GM18951 (cell line): ENCODE data around the gene INHBB.
"Not testable (repeated sequence)": the region's sequence is repeated elsewhere in the genome, so short reads cannot be mapped to it uniquely, and the experiment has no call there.

Experiments
- POLR2A ChIP-seq: IDR thresholded peaks from 4 replicates; pipeline ENCODE4 v1.6.1; 2011; ENCODE audit warnings: mild to moderate bottlenecking; ENCODE audit not compliant: insufficient read length, insufficient read depth; ENCODE audit errors: extremely low read depth
- in situ Hi-C: fragments of 300-500 bp; cut with MboI; formaldehyde crosslinking; loops from one replicate; pipeline ENCODE4 v1.12.0; 2022; ENCODE audit warnings: low sequenced_read_pairs, mixed read lengths, inconsistent platforms; ENCODE audit not compliant: unreplicated experiment

INHBB gene

GRCh38 chr2:120346026-120346666 lies at the start of gene INHBB:
TSS of gene INHBB (plus strand) at chr2:120346136. CDS start at chr2:120346189, 53 bp downstream.
- no peak for TF ChIP-seq POLR2A
- in situ Hi-C loops = no loop called here

GRCh38 chr2:120298173-120298835 lies 47.6 kb upstream of the INHBB start:
- in situ Hi-C loops = no loop called here

GRCh38 chr2:120299004-120299403 lies 46.9 kb upstream of the INHBB start:
- in situ Hi-C loops = no loop called here
- TF ChIP-seq POLR2A = no peak

More at GRCh38 chr2:120298173-120298835, 47.6 kb upstream of the INHBB start:
- TF ChIP-seq POLR2A = no peak

- in situ Hi-C loops = no loop called here
- no peak for TF ChIP-seq POLR2A
These were observed 46.4 kb upstream of the INHBB start for GRCh38 chr2:120299561-120299960.

- in situ Hi-C loops = no loop called here
- no peak for TF ChIP-seq POLR2A
These were observed 45.6 kb upstream of the INHBB start for GRCh38 chr2:120300385-120300784.

- in situ Hi-C loops = no loop called here
- no peak for TF ChIP-seq POLR2A
These were observed 44.7 kb upstream of the INHBB start for GRCh38 chr2:120301284-120301683.

GRCh38 chr2:120302301-120302700 lies 43.6 kb upstream of the INHBB start:
- in situ Hi-C loops = no loop called here
- TF ChIP-seq POLR2A = no peak

- in situ Hi-C loops = no loop called here
These were observed 42.8 kb upstream of the INHBB start for GRCh38 chr2:120303177-120303576.

GRCh38 chr2:120305296-120305695 lies 40.6 kb upstream of the INHBB start:
- in situ Hi-C loops = no loop called here
- TF ChIP-seq POLR2A = no peak

More at GRCh38 chr2:120303177-120303576, 42.8 kb upstream of the INHBB start:
- no peak for TF ChIP-seq POLR2A

GRCh38 chr2:120305937-120306490 lies 39.9 kb upstream of the INHBB start:
- no peak for TF ChIP-seq POLR2A
- in situ Hi-C loops = no loop called here

GRCh38 chr2:120307482-120307881 lies 38.5 kb upstream of the INHBB start:
- no peak for TF ChIP-seq POLR2A
- in situ Hi-C loops = no loop called here

GRCh38 chr2:120308038-120308910 lies 37.7 kb upstream of the INHBB start:
- no peak for TF ChIP-seq POLR2A
- in situ Hi-C loops = no loop called here

GRCh38 chr2:120310136-120310535 lies 35.8 kb upstream of the INHBB start:
- in situ Hi-C loops = no loop called here
- no peak for TF ChIP-seq POLR2A

GRCh38 chr2:120310841-120311240 lies 35.1 kb upstream of the INHBB start:
- in situ Hi-C loops = not testable (repeated sequence)
